CD8-positive, alpha-beta memory T cell (primary cell): ENCODE data around the gene TMEM117. TPM values are rescaled to one million over a fixed set of nuclear protein-coding genes. Genes with fewer than 3 reads are reported as not detected.

Experiments
- CTCF ChIA-PET: fragments of 350-600 bp; sonication (Branson Sonifier 250); formaldehyde crosslinking; loops from one replicate; lab custom pipeline; 2021; ENCODE audit warnings: antibody characterized with exemption; lab: Charles Lee
- POLR2A ChIA-PET: fragments of 350-600 bp; sonication (Branson Sonifier 250); formaldehyde crosslinking; loops from one replicate; lab custom pipeline; 2021; ENCODE audit warnings: antibody characterized with exemption; lab: Charles Lee
- DNase-seq, 5 donors: peaks; one replicate each; pipeline versions ENCODE4 v3.0.0 to v3.0.0-alpha.2; 2020 to 2022; ENCODE audit warnings: mixed read lengths in 1 of 5
- H3K27ac ChIP-seq: one replicate; pipeline ENCODE4 v1.7.0; 2013; ENCODE audit warnings: low read depth, mild to moderate bottlenecking, low read length, moderate library complexity
- H3K27me3 ChIP-seq: 2 replicates; pipeline ENCODE4 v1.7.0; 2013; ENCODE audit warnings: low read length, mild to moderate bottlenecking; ENCODE audit not compliant: insufficient read depth, poor library complexity, severe bottlenecking
- H3K36me3 ChIP-seq: 2 replicates; pipeline ENCODE4 v1.7.0; 2013; ENCODE audit warnings: mild to moderate bottlenecking, low read length, moderate library complexity; ENCODE audit not compliant: insufficient read depth
- H3K4me1 ChIP-seq: 2 replicates; pipeline ENCODE4 v1.7.0; 2013; ENCODE audit warnings: mild to moderate bottlenecking, low read length, moderate library complexity; ENCODE audit not compliant: insufficient read depth
- H3K4me3 ChIP-seq: 2 replicates; pipeline ENCODE4 v1.7.0; 2013; ENCODE audit warnings: mild to moderate bottlenecking, low read length
- H3K9me3 ChIP-seq: 2 replicates; pipeline ENCODE4 v1.7.0; 2013; ENCODE audit warnings: mild to moderate bottlenecking, low read length
- H3K27ac Mint-ChIP-seq, 8 donors: one replicate each; pipeline ENCODE4 v1.8.0; 2020 to 2021; ENCODE audit warnings: mixed read lengths in 8 of 8, mild to moderate bottlenecking in 6 of 8, inconsistent platforms in 3 of 8, moderate library complexity in 3 of 8
- H3K27me3 Mint-ChIP-seq, 2 donors: one replicate each; pipeline ENCODE4 v1.8.0; 2020 to 2021; ENCODE audit warnings: mixed read lengths in 2 of 2, mild to moderate bottlenecking in 1 of 2, moderate library complexity in 1 of 2
- H3K36me3 Mint-ChIP-seq, 3 donors: one replicate each; pipeline ENCODE4 v1.8.0; 2020 to 2021; ENCODE audit warnings: mixed read lengths in 3 of 3, inconsistent platforms in 1 of 3, mild to moderate bottlenecking in 1 of 3
- H3K4me1 Mint-ChIP-seq, 3 donors: one replicate each; pipeline ENCODE4 v1.8.0; 2020 to 2021; ENCODE audit warnings: mixed read lengths in 3 of 3, inconsistent platforms in 1 of 3, mild to moderate bottlenecking in 1 of 3
- H3K4me3 Mint-ChIP-seq, 7 donors: one replicate each; pipeline ENCODE4 v1.8.0; 2020 to 2021; ENCODE audit warnings: mixed read lengths in 7 of 7, mild to moderate bottlenecking in 6 of 7, moderate library complexity in 4 of 7, inconsistent platforms in 2 of 7
- H3K9me3 Mint-ChIP-seq, 5 donors: one replicate each; pipeline ENCODE4 v1.8.0; 2020 to 2022; ENCODE audit warnings: mixed read lengths in 5 of 5, mild to moderate bottlenecking in 3 of 5, moderate library complexity in 2 of 5, inconsistent platforms in 1 of 5
- polyA plus RNA-seq: library from polyadenylated mRNA; unstranded; fragments of 300-500 nt; fragmentation: Illumina TruSeq; gene quantifications from one replicate; pipeline ENCODE4 v1.2.3, GENCODE V29; 2021
- total RNA-seq, 2 experiments: library from RNA; stranded (reverse); gene quantifications; one replicate each; pipeline ENCODE4 v1.2.3, GENCODE V29; 2021

TMEM117 gene
- total and polyA plus RNA-seq, 3 experiments from 2014 or later: 1.4 to 6.2 (median 1.8) TPM

- Histone ChIP-seq H3K27ac (no peak overlapping the region), H3K4me3 (no peak overlapping the region), H3K36me3 (no peaks in the 10 kb centered on the region), H3K4me1 (no peaks in the 10 kb centered on the region), H3K27me3 (no peaks in the 10 kb centered on the region), H3K9me3 (no peaks in the 10 kb centered on the region)
- CTCF ChIA-PET: interaction anchor here (0.6 kb wide), 1 partner anchor 9 kb away, joined by 3 read pairs; no protein-coding TSS in a partner anchor
- POLR2A ChIA-PET: no interaction called here
- H3K4me3 Mint-ChIP-seq: no peak overlapping the region
- H3K4me1 Mint-ChIP-seq: peaks cover 0 to 1% (median 0%) of the 10 kb centered on the region in 3 donors
- no peak overlapping the region for H3K27ac Mint-ChIP-seq
- no peak for DNase-seq
- H3K27me3 Mint-ChIP-seq: no peaks in the 10 kb centered on the region
- no peaks in the 10 kb centered on the region for H3K9me3 Mint-ChIP-seq
- no peaks in the 10 kb centered on the region for H3K36me3 Mint-ChIP-seq
These were observed 36.5 kb downstream of the TMEM117 start for GRCh38 chr12:43872396-43872795.

GRCh38 chr12:43878050-43878449, 42.2 kb downstream of the TMEM117 start:
- Histone ChIP-seq H3K9me3 (no peaks in the 10 kb centered on the region), H3K4me1 (no peaks in the 10 kb centered on the region), H3K4me3 (no peak overlapping the region), H3K36me3 (no peaks in the 10 kb centered on the region), H3K27ac (no peak overlapping the region), H3K27me3 (no peaks in the 10 kb centered on the region)
- H3K9me3 Mint-ChIP-seq: no peaks in the 10 kb centered on the region
- CTCF ChIA-PET: no interaction called here
- POLR2A ChIA-PET: no interaction called here
- no peak overlapping the region for H3K4me3 Mint-ChIP-seq
- no peak for DNase-seq
- H3K36me3 Mint-ChIP-seq: no peaks in the 10 kb centered on the region
- no peaks in the 10 kb centered on the region for H3K27me3 Mint-ChIP-seq
- no peaks in the 10 kb centered on the region for H3K4me1 Mint-ChIP-seq
- H3K27ac Mint-ChIP-seq: no peak overlapping the region

GRCh38 chr12:43880547-43880946, 44.7 kb downstream of the TMEM117 start:
- Mint-ChIP-seq H3K36me3 (no peaks in the 10 kb centered on the region), H3K9me3 (no peaks in the 10 kb centered on the region), H3K4me1 (no peaks in the 10 kb centered on the region), H3K27ac (no peak overlapping the region), H3K4me3 (no peak overlapping the region), H3K27me3 (no peaks in the 10 kb centered on the region)
- CTCF ChIA-PET: interaction anchor here (1.0 to 1.2 kb wide), 2 partner anchors 74 to 126 kb away, joined by 3 read pairs; partner anchors contain the start of gene TWF1
- no peak for DNase-seq
- H3K9me3 ChIP-seq: no peaks in the 10 kb centered on the region
- POLR2A ChIA-PET: no interaction called here
- no peaks in the 10 kb centered on the region for H3K4me1 ChIP-seq
- no peaks in the 10 kb centered on the region for H3K36me3 ChIP-seq
- no peaks in the 10 kb centered on the region for H3K27me3 ChIP-seq
- H3K27ac ChIP-seq: no peak overlapping the region
- no peak overlapping the region for H3K4me3 ChIP-seq

GRCh38 chr12:43882578-43883178, 46.8 kb downstream of the TMEM117 start:
- POLR2A ChIA-PET: no interaction called here
- Mint-ChIP-seq H3K9me3 (no peaks in the 10 kb centered on the region), H3K4me1 (no peaks in the 10 kb centered on the region), H3K36me3 (no peaks in the 10 kb centered on the region), H3K27me3 (no peaks in the 10 kb centered on the region), H3K4me3 (no peak overlapping the region), H3K27ac (no peak overlapping the region)
- Histone ChIP-seq H3K27me3 (no peaks in the 10 kb centered on the region), H3K9me3 (no peaks in the 10 kb centered on the region), H3K36me3 (no peaks in the 10 kb centered on the region), H3K4me3 (no peak overlapping the region), H3K4me1 (no peaks in the 10 kb centered on the region), H3K27ac (no peak overlapping the region)
- CTCF ChIA-PET: interaction anchor here (0.7 to 2.4 kb wide), 9 partner anchors 9 to 438 kb away, joined by 3 to 17 read pairs (median 5); partner anchors contain the start of genes IRAK4, PUS7L and TMEM117
- peak in 4 of 5 donors; percentile 5 to 48 (median 42) for DNase-seq

- no peak overlapping the region for H3K4me3 Mint-ChIP-seq
- no peaks in the 10 kb centered on the region for H3K9me3 Mint-ChIP-seq
- H3K27me3 Mint-ChIP-seq: no peaks in the 10 kb centered on the region
These were observed 47.4 kb downstream of the TMEM117 start for GRCh38 chr12:43883311-43883710.

GRCh38 chr12:43883748-43884147, 47.9 kb downstream of the TMEM117 start:
- H3K4me3 Mint-ChIP-seq: no peak overlapping the region
- H3K4me3 ChIP-seq: no peak overlapping the region
- H3K27ac ChIP-seq: no peak overlapping the region
- H3K9me3 Mint-ChIP-seq: no peaks in the 10 kb centered on the region
- DNase-seq: no peak
- no peaks in the 10 kb centered on the region for H3K36me3 ChIP-seq
- no peaks in the 10 kb centered on the region for H3K27me3 Mint-ChIP-seq
- H3K27ac Mint-ChIP-seq: no peak overlapping the region
- no peaks in the 10 kb centered on the region for H3K36me3 Mint-ChIP-seq
- H3K9me3 ChIP-seq: no peaks in the 10 kb centered on the region
- no peaks in the 10 kb centered on the region for H3K4me1 ChIP-seq
- ChIA-PET POLR2A (no interaction called here), CTCF (interaction anchor here (1.0 to 2.3 kb wide), 2 partner anchors 107 to 141 kb away, joined by 4 to 17 read pairs; no protein-coding TSS in a partner anchor)
- H3K4me1 Mint-ChIP-seq: no peaks in the 10 kb centered on the region
- no peaks in the 10 kb centered on the region for H3K27me3 ChIP-seq

More at GRCh38 chr12:43883311-43883710, 47.4 kb downstream of the TMEM117 start:
- Histone ChIP-seq H3K36me3 (no peaks in the 10 kb centered on the region), H3K4me3 (no peak overlapping the region), H3K27ac (no peak overlapping the region), H3K27me3 (no peaks in the 10 kb centered on the region), H3K4me1 (no peaks in the 10 kb centered on the region), H3K9me3 (no peaks in the 10 kb centered on the region)
- Mint-ChIP-seq H3K36me3 (no peaks in the 10 kb centered on the region), H3K27ac (no peak overlapping the region), H3K4me1 (no peaks in the 10 kb centered on the region)
- DNase-seq: no peak
- ChIA-PET CTCF (interaction anchor here (1.0 to 2.4 kb wide), 7 partner anchors 8 to 439 kb away, joined by 3 to 17 read pairs (median 8); partner anchors contain the start of genes IRAK4, PUS7L and TMEM117), POLR2A (no interaction called here)

- Mint-ChIP-seq H3K4me3 (no peak overlapping the region), H3K27me3 (no peaks in the 10 kb centered on the region), H3K9me3 (no peaks in the 10 kb centered on the region), H3K27ac (no peak overlapping the region), H3K36me3 (no peaks in the 10 kb centered on the region), H3K4me1 (no peaks in the 10 kb centered on the region)
- H3K27me3 ChIP-seq: no peaks in the 10 kb centered on the region
- POLR2A ChIA-PET: no interaction called here
- H3K27ac ChIP-seq: no peak overlapping the region
- no peaks in the 10 kb centered on the region for H3K36me3 ChIP-seq
- H3K4me1 ChIP-seq: no peaks in the 10 kb centered on the region
- no peak for DNase-seq
- CTCF ChIA-PET: interaction anchor here (1.3 to 1.5 kb wide), 2 partner anchors 108 to 444 kb away, joined by 3 to 5 read pairs; no protein-coding TSS in a partner anchor
- H3K9me3 ChIP-seq: no peaks in the 10 kb centered on the region
- H3K4me3 ChIP-seq: no peak overlapping the region
These were observed 49.0 kb downstream of the TMEM117 start for GRCh38 chr12:43884683-43885410.

GRCh38 chr12:43887397-43887796, 51.5 kb downstream of the TMEM117 start:
- H3K27ac Mint-ChIP-seq: no peak overlapping the region
- H3K36me3 Mint-ChIP-seq: peaks cover 0 to 4% (median 0%) of the 10 kb centered on the region in 3 donors
- H3K4me3 Mint-ChIP-seq: no peak overlapping the region
- Histone ChIP-seq H3K9me3 (no peaks in the 10 kb centered on the region), H3K36me3 (no peaks in the 10 kb centered on the region), H3K4me1 (no peaks in the 10 kb centered on the region), H3K27ac (no peak overlapping the region), H3K4me3 (no peak overlapping the region), H3K27me3 (no peaks in the 10 kb centered on the region)
- ChIA-PET POLR2A (no interaction called here), CTCF (no interaction called here)
- no peak for DNase-seq
- no peaks in the 10 kb centered on the region for H3K4me1 Mint-ChIP-seq
- no peaks in the 10 kb centered on the region for H3K27me3 Mint-ChIP-seq
- H3K9me3 Mint-ChIP-seq: peaks cover 0 to under 1% (median 0%) of the 10 kb centered on the region in 5 donors
